HG03108 (cell line): ENCODE results near the gene TNFAIP8L1.
"Not testable (repeated sequence)": the region's sequence is repeated elsewhere in the genome, so short reads cannot be mapped to it uniquely, and the experiment has no call there.

ENCODE experiments used
- ATAC-seq: cut with Tn5 transposase; IDR thresholded peaks from one replicate; pipeline ENCODE4 v1.9.1; 2021; ENCODE audit warnings: moderate library complexity; ENCODE audit not compliant: unreplicated experiment

TNFAIP8L1 gene

DNA sequence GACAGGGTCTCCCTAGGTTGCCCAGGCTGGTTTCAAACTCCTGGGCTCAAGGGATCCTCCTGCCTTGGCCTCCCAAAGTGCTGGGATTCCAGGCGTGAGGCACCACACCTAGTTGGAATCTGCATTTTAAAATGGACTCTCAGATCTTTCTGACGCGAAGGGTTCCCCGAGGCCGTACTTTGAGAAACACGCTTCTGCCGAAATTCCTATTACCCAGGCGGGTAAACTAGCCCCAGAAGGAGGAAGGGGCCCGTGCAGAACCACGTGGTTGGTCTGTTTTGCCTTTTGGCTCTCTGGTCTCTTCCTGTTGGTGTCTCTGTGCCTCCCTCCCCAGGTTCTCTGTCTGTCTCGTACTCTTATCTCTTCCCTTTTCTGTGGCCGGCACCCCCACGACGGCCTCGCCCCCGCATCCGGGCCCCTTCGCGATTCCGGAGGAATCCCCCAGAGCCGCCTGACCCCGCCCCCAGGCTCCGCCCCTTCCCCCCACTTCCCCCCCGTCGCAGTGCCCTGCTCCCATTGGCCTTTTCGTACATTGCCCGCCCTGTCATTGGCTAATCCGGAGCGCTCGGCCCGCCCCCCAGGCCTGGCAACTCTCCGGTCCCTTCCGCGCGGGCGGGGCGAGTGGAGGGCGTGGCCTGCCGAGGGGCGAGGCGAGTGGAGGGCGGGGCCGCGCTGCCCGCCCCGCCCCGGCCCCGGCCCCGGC lies at the start of gene TNFAIP8L1:
TSS of gene TNFAIP8L1 (plus strand) at position 689 of the 703 bp plus-strand sequence. CDS start 12,354 bp downstream, outside the sequence.
- peak; percentile 74 for ATAC-seq

DNA sequence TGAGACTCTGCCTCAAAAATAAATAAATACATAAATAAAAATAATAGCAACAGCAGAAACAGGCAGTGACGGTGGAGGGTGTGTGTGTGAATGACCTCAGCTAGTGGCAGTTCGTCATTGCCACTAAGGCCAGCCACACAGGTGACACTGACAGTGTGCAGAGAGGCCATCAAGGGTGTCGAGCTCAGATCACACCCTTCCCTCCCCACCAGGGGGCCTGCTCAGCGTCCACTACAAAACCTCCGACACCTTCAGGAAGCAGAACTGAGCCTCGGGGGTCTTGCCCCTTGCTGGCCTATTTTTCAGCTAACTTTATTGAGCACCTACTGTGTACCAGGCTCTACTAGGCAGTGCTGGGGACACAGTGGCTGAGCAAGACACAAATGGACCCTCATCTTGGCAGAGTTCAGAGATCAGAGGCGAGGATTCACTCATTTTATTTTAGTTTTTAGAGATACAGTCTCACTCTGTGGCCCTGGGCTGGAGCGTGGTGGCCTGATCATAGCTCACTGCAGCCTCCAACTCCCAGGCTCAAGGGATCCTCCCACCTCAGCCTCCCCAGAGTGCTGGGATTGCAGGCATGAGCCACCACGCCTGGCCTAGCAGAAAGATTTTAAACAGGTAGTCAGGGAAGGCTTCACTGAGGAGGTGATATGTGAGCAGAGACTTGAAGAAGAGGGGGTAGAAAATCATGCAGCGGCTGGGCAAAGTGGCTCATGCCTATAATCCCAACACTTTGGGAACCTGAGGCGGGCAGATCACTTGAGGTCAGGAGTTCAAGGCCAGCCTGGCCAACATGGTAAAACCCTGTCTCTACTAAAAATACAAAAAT lies 49.5 kb upstream of the TNFAIP8L1 start:
- no peak for ATAC-seq

DNA sequence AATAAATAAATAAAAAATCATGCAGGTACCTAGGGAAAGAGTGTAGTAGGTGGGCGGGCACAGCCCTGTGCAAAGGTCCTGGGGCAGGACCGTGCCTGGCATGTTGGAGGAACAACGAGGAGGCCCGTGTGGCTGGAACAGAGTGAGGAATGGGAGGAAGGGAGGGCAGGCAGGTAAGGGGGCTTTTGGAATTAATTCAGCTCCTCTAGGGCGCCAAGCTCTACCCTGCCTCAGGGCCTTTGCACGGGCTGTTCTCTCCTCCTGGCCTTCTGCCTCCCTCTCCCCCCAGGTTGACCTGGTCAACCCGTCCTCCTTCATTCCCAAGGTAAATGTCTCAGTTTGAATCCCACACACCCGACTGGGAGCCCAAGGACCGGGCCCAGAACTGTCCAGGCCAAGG lies 48.8 kb upstream of the TNFAIP8L1 start:
- no peak for ATAC-seq

DNA sequence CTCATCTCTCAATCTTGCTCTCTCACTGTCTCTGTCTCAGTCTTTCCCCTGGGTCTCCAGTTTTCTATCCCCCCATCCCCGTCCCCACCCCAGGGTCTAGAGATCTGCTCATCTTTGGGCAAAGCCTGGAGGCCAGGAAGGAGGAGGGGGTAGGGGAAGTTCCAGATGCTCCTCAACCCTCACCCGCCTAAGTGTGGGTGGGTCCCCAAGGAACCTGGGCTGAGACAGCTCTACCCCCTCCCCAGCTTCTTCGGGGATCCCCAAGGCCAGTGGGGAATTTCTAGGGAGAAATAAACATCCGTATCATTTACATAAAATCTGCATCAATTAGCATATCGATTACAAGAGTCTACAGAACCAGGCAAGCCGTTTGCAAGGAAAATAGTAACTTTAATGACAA lies 48.0 kb upstream of the TNFAIP8L1 start:
- ATAC-seq, result no peak

DNA sequence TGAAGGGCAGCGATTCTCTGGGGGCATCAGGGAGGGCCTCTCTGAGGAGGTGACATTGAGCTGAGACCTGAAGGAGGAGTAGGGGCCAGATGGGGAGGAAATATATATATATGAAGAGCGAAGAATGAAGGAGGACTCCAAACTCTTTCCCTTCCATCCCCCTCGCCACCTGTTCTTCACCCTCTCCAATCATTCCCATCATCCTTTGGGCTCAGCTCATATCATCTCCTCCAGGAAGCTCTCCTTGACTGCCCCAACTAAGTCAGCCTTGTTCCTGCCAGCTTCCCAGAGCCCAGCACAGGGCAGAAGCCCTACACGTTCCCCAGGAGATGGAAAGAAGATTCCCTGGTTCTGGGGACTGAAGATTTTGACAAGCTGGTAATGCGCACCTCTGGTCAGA lies 46.9 kb upstream of the TNFAIP8L1 start:
- ATAC-seq, result no peak

DNA sequence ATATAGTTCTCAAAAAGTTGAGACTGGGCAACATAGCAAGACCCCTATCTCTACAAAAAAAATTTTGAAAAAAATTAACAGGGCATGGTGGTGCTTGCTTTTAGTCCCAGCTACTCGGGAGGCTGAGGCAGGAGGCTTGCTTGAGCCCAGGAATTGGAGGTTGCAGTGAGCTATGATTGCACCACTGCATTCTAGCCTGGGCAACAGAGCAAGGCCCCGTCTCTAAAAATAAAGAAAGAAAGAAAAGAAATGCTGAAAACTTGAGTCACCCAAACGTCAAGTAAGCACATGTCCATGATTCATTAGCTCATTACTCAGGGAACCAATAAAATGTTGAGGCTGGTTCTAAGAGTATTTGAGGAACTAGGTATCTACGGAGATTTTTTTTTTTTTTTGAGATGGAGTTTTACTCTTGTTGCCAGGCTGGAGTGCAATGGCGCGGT lies 45.9 kb upstream of the TNFAIP8L1 start:
- no peak for ATAC-seq

DNA sequence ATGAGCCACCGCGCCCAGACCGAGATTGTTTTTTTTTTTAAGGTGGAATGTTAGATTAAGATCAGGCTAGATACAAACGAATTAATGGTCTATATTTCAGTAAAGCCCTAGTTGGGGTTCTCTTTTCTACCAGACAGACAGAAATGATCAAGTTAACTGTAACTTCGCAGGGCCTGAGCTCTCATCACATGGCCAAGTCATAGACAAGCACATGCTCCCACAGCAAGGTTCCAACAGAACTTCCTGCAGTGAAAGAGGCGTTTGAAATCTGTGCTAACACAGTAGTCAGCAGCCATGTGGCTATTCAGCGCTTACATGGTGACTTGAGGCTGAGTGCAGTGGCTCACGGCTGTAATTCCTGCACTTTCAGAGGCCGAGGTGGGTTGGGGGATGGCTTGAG lies 45.1 kb upstream of the TNFAIP8L1 start:
- ATAC-seq, result no peak

DNA sequence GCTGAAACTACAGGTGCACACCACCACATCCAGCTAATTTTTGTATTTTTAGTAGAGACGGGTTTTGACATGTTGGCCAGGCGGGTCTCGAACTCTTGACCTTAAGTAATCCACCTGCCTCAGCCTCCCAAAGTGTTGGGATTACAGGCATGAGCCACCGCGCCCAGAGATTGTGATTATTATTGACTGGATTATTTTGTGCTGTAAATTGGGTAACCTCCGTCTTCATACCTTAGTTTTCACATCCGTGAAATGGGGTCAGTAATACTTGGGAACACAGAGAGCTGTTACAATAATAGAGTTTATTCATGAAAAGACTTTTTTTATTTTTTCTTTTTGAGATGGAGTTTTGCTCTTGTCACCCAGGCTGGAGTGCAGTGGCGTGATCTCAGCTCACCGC lies 44.2 kb upstream of the TNFAIP8L1 start:
- not testable (repeated sequence) for ATAC-seq

DNA sequence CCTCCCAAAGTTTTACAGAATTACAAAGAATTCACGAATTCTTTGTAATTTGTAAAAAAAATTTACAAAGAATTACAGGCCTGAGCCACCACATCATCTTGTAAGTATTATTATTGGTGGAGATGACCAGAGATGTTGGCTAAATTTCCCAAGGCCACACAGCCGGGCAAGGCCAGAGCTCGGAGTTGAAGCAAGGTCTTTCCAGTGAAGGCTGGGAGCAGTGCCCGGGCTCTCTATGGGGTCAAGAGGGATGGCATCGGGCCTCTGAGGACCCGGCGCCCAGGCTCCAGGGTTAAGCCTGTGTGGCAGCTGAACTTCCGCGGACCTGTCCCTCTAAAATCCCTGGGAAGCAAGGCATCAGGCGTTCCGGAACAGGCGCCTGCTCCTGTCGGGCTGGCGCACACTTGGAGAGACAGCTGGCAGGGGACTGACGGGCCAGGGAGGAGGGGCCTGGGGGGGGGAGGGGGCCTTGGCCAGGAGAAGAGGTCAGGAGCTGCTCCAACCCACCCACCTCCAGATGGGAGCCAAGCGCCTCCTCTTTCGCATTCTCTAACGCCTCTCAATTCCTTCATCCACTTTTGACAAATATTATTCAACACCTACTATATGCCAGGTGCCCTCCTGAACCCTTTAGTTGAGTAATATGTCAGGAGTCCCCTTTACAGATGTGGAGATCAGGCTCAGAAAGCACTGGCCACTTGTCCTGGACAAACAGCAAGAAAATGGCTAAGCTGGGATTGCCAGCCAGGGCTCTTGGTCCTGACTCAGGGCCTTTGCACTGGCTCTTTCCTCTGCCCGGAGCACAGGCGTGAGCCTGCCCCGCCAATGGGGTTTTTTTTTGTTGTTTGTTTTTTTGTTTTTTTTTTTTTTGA lies 43.0 kb upstream of the TNFAIP8L1 start:
- no peak for ATAC-seq

DNA sequence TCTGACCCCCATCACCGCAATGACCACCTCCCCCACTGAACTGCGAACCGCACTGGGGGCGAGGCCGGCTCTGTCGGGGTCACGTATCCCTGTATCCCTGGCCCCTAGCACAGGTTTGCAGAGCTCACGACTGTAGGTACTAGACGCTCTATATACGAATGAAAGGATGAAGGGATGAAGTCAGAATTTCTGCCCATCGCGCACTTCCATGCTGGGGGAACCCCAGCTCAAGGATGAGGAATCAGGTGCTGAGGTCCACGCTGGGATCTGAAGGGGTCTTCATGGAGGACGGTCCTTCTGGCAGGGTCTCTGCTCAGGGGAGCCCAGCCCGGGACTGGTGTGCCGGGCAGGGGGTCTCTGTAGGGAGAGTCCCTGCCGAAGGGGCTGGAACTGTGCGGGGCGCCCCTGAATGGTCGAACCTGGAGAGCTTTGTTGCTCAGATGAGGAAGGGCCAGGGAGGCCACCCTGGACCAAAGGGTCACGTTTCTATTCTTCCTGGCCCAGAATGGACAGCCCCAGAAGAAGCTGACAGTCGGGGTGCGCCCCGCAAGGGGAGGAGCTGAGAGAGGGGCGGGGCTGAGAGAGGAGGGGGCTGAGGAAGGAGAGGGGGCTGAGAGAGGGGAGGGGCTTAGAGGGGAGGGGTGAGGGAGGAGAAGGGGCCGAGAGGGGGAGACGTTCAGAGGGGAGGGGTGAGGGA lies 41.9 kb upstream of the TNFAIP8L1 start:
- ATAC-seq, result no peak

DNA sequence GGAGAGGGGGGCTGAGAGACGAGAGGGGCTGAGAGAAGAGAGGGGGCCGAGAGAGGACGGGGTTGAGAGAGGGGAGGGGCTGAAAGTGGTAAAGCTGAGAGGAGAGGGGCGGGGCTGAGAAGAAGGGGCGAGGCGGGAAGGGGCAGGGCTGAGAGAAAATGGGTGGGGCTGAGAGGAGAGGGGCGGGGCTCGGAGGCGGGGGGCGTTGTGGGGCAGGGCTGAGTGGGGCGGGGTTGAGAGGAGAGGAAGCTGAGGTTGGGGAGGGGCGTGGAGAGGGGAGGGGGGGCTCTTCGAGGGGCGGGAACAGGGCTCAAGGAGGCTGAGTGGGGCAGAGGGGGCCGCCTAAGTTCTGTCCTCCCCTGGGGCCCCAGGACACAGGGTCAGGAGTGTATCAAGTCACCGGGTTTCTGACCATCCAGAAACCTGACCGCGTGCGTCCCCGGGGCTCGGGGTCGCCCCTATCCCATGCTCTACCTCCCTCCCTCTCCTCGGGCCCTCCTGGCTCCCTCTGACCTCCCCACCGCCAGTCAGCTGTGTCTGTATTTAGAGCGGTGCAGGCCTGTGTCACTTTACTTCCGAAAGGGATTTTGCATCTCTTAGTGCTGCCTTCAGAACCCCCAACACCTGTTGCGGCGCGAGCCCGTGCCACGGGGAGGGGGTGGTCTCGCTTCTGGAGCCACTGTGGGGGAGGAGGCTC lies 41.2 kb upstream of the TNFAIP8L1 start:
- peak; percentile 52 for ATAC-seq

DNA sequence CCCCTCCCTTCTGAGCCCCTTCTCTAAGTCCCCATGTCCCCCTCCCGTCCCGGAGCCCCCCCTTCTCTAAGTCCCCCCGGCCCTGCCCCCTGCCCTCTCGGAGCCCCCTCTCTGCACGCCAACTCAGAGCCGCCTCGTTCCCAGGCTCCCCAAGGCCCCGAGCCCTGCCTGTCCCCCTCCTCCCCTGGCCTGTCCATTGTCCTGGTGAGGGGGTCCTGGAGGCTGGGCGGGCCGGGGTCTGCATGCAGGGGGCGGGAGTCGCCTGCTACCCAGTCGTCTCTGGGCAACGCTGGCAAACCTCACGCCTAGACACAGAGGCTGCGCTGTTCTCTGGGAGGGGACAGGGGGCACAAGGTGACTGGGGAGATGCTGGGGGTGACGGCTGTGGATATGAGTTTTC lies 40.6 kb upstream of the TNFAIP8L1 start:
- no peak for ATAC-seq

DNA sequence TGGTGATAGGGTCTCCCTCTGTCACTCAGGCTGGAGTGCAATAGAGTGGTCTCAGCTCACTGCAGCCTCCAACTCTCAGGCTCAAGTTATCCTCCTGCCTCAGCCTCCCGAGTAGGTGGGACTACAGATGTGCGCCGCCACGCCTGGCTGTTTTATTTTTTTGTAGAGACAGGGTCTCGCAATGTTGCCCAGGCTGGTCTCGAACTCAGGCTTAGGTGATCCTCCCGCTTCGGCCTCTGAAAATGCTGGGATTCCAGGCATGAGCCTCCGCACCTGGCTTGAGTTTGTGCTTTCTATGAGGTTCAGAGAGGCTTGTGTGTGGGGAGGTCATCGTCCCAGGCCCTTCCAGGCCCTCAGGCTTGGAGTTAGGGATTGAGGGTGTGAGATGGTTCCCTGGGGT lies 39.2 kb upstream of the TNFAIP8L1 start:
- no peak for ATAC-seq

DNA sequence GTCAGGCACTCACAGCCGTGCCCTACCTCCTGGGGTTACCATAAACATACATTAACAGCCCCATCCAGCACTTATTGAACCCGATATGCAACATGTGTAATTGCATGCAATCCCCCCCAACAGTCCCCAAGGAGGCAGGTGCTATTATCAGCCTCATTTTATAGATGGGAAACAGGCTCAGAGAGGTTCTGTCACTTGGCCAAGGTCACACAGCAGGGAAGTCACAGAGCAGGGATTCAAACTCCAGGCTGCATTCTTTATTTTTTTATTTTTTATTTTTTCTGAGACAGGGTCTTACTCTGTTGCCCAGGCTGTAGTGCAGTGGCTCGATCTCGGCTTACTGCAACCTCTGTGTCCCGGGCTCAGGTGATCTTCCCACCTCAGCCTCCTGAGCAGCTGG lies 38.4 kb upstream of the TNFAIP8L1 start:
- ATAC-seq, result no peak

DNA sequence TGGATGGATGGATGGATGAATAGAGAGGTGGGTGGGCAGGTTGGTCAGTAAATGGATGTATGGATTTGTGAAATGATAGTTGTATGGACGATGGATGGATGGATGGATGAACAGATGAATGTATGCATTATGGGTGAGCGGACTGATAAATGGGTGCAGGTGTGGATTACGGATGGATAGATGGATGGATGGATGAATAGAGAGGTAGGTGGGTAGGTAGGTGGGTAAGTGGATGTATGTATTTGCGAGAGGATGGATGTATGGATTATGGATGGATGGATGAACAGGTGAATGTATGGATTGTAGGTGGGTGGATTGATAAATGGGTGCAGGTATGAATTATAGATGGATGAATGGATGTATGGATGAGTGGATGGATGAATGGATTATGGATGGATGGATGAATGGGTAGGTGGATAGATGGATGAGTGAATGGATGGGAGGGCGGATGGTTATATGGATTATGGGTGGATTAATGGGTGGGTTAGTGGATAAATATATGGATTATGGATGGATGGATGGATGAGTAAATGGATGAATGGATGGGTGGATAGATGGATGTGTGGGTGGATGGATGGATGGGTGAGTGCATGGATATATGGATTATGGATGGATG lies 37.0 kb upstream of the TNFAIP8L1 start:
- no peak for ATAC-seq

DNA sequence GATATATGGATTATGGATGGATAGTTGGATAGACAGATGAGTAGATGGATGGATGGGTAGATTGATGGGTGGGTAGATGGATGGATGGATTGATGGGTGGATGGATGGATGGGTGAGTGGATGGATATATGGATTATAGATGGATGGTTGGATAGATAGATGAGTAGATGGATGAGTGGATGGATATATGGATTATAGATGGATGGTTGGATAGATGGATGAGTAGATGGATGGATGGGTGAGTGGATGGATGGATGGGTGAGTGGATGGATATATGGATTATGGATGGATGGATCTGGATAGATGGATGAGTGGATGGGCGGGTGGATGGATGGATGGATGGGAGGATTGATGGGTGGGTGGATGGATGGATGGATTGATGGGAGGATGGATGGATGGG lies 36.4 kb upstream of the TNFAIP8L1 start:
- no peak for ATAC-seq

DNA sequence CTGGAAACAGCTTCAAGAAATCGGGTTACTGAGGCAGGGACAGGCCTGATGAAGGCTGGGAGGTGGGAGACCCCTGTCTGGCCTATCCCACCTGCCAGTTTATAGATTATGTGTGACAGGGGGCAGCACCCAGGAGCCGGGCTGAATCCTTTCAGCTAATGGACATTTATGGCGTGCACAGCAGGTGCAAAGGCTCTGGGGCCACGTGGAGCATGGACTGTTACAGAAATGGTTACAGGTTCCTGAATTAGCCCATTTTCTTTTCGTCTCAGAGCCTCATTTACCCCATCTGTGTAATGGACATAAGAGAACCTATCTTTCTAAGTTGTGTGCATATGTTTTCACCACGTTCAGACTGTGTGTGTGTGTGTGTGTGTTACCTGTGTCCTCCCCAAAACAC lies 34.4 kb upstream of the TNFAIP8L1 start:
- no peak for ATAC-seq

DNA sequence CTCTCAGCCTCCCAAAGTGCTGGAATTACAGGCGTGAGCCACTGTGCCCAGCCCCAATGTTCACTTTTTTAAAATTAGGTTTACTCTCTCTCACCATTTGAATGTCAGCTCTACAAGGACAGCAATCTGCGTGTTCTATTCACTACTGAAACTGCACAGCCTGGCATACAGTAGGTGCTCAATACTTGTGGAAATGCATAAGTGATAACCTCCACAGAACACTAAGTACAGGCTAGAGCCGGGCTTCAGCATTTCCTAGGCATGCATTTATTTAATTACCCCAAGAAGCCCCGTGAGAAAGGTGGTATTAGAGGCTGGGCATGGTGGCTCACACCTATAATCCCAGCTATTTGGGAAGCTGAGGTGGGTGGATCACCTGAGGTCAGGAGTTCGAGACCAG lies 33.1 kb upstream of the TNFAIP8L1 start:
- no peak for ATAC-seq

DNA sequence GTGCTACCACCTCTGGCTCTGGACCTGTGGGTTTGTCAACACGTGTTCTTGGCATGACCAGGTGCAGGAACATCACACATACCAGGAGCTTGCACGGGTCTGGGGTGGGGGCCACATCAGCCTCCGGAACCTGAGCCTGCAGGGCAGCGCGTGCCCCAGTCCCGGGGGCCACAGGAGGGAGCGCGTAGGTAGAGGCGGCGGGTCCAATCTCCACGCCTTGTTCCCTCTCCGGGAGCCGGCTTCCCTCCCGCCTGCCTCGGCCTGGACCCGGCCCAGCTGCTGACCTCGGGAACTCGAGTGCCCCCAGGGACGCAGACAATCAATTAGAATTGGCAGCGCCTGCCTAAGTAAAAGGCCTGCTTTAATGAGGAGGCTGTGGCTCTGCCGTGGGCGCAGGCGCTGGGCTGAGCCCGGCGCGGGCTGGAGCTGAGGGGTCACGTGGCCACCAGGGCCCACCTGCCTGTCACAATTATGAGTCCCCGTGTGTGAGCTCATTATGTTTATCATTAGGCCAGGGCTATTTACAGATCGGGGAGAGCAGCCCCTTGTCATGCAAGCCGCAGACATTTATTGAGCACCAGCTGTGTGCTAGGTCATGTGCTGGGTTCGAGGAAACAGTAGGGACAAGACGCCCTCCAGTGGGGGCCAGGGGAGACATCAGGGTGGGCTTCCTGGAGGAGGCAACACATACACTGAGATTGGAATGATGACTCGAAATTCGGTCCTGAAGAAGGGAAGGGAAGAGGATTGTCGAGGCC lies 32.2 kb upstream of the TNFAIP8L1 start:
- no peak for ATAC-seq
